Stimulated activated effector memory CD8-positive, alpha-beta T cell treated with anti-CD3 and anti-CD28 coated beads, Interleukin-12 subunit alpha, Interleukin-12 subunit beta, amount 100 ng/mL, for 72 hours (primary cell): Measurements from ENCODE around the gene CTU1.

ENCODE experiments used
- ATAC-seq: fragments of 150-1000 bp; cut with Tn5 transposase; 2 replicates; pipeline ENCODE4 v1.10.0; 2021
- DNase-seq, 2 donors: peaks; one replicate each; pipeline ENCODE4 v3.0.0; 2021 to 2022; ENCODE audit warnings: low spot score in 2 of 2
- H3K27ac Mint-ChIP-seq: one replicate; pipeline ENCODE4 v1.8.0; 2022; ENCODE audit warnings: mild to moderate bottlenecking, mixed read lengths
- H3K36me3 Mint-ChIP-seq: one replicate; pipeline ENCODE4 v1.8.0; 2022; ENCODE audit warnings: mild to moderate bottlenecking, mixed read lengths
- H3K4me1 Mint-ChIP-seq: one replicate; pipeline ENCODE4 v1.8.0; 2022; ENCODE audit warnings: mixed read lengths
- H3K4me3 Mint-ChIP-seq: one replicate; pipeline ENCODE4 v1.8.0; 2022; ENCODE audit warnings: mild to moderate bottlenecking, mixed read lengths
- H3K9me3 Mint-ChIP-seq: one replicate; pipeline ENCODE4 v1.8.0; 2022; ENCODE audit warnings: mixed read lengths

The CTU1 gene

GRCh38 chr19:51064534-51065220 is 43.5 kb downstream of the CTU1 start, which contains the start of gene KLK13:
Gene KLK13 (minus strand): TSS chr19:51065092. CDS start chr19:51065067, 25 bp downstream.
- no peak for ATAC-seq
- Mint-ChIP-seq H3K9me3 (no peaks in the 10 kb centered on the region), H3K36me3 (no peaks in the 10 kb centered on the region), H3K27ac (no peak within 1 kb of the TSS), H3K4me3 (peak within 1 kb of the TSS; percentile 20), H3K4me1 (no peaks in the 10 kb centered on the region)
- DNase-seq = no peak

GRCh38 chr19:51063664-51064063 is 44.5 kb downstream of the CTU1 start:
- Mint-ChIP-seq H3K4me1 (no peaks in the 10 kb centered on the region), H3K4me3 (no peak overlapping the region), H3K27ac (no peak overlapping the region), H3K36me3 (no peaks in the 10 kb centered on the region), H3K9me3 (no peaks in the 10 kb centered on the region)
- ATAC-seq (no peak), DNase-seq (no peak)

- Mint-ChIP-seq H3K27ac (no peak overlapping the region), H3K9me3 (no peaks in the 10 kb centered on the region)
Observed at GRCh38 chr19:51060973-51061372, 47.2 kb downstream of the CTU1 start.

GRCh38 chr19:51060336-51060735 is 47.9 kb downstream of the CTU1 start:
- DNase-seq = no peak

More at GRCh38 chr19:51060973-51061372, 47.2 kb downstream of the CTU1 start:
- Mint-ChIP-seq H3K4me3 (no peak overlapping the region), H3K4me1 (no peaks in the 10 kb centered on the region), H3K36me3 (no peaks in the 10 kb centered on the region)
- ATAC-seq (no peak), DNase-seq (no peak)

GRCh38 chr19:51059715-51060114 is 48.5 kb downstream of the CTU1 start:
- no peaks in the 10 kb centered on the region for H3K4me1 Mint-ChIP-seq
- no peaks in the 10 kb centered on the region for H3K36me3 Mint-ChIP-seq
- H3K9me3 Mint-ChIP-seq = no peaks in the 10 kb centered on the region
- no peak overlapping the region for H3K4me3 Mint-ChIP-seq
- H3K27ac Mint-ChIP-seq = no peak overlapping the region
- no peak for ATAC-seq
- no peak for DNase-seq

More at GRCh38 chr19:51060336-51060735, 47.9 kb downstream of the CTU1 start:
- Mint-ChIP-seq H3K4me3 (no peak overlapping the region), H3K9me3 (no peaks in the 10 kb centered on the region), H3K4me1 (no peaks in the 10 kb centered on the region), H3K36me3 (no peaks in the 10 kb centered on the region), H3K27ac (no peak overlapping the region)
- no peak for ATAC-seq

GRCh38 chr19:51055866-51056265 is 52.3 kb downstream of the CTU1 start:
- H3K36me3 Mint-ChIP-seq = no peaks in the 10 kb centered on the region
- H3K27ac Mint-ChIP-seq = no peak overlapping the region
- no peaks in the 10 kb centered on the region for H3K9me3 Mint-ChIP-seq
- ATAC-seq (no peak), DNase-seq (no peak)
- H3K4me1 Mint-ChIP-seq = no peaks in the 10 kb centered on the region
- H3K4me3 Mint-ChIP-seq = no peak overlapping the region
